SK-N-SH treated with all-trans-retinoic acid at 6 μM for 48 hours (cell line): ENCODE measurements around the gene PACS1.

ENCODE experiments used
- ATAC-seq: fragments of 200-7000 bp; cut with Tn5 transposase; 3 replicates; pipeline ENCODE4 v1.9.1; 2020; ENCODE audit warnings: mild to moderate bottlenecking, moderate library complexity
- ARNTL ChIP-seq: fragments of 450-650 bp; formaldehyde crosslinking; IDR thresholded peaks from 2 replicates; pipeline ENCODE4 v1.5.0; 2020; ENCODE audit warnings: low read depth, mild to moderate bottlenecking, moderate library complexity, borderline replicate concordance
- BACH2 ChIP-seq: fragments of 250-450 bp; sonication (Bioruptor Pico); IDR thresholded peaks from 2 replicates; pipeline ENCODE4 v1.9.0; 2021; ENCODE audit warnings: mild to moderate bottlenecking, borderline replicate concordance
- CSDC2 ChIP-seq: fragments of 250-450 bp; sonication (Bioruptor Pico); IDR thresholded peaks from 2 replicates; pipeline ENCODE4 v1.5.0; 2020; ENCODE audit warnings: mild to moderate bottlenecking, moderate library complexity
- CSRNP3 ChIP-seq: fragments of 250-450 bp; sonication (Bioruptor Pico); IDR thresholded peaks from 2 replicates; pipeline ENCODE4 v1.5.1; 2021; ENCODE audit warnings: mild to moderate bottlenecking, moderate library complexity
- ESRRG ChIP-seq: fragments of 250-450 bp; sonication (Bioruptor Pico); IDR thresholded peaks from 2 replicates; pipeline ENCODE4 v1.6.1; 2021; ENCODE audit warnings: mild to moderate bottlenecking
- GLIS3 ChIP-seq: fragments of 250-450 bp; sonication (Bioruptor Pico); IDR thresholded peaks from 2 replicates; pipeline ENCODE4 v1.5.0; 2020; ENCODE audit warnings: mild to moderate bottlenecking, moderate library complexity
- ISL1 ChIP-seq: fragments of 250-450 bp; sonication (Bioruptor Pico); IDR thresholded peaks from 2 replicates; pipeline ENCODE4 v2.1.2; 2022; ENCODE audit warnings: mild to moderate bottlenecking, moderate library complexity
- OSR1 ChIP-seq: fragments of 250-450 bp; sonication (Bioruptor Pico); IDR thresholded peaks from 2 replicates; pipeline ENCODE4 v1.8.0; 2022; ENCODE audit warnings: moderate library complexity, mild to moderate bottlenecking, inconsistent platforms
- PPARA ChIP-seq: fragments of 250-450 bp; sonication (Bioruptor Pico); IDR thresholded peaks from 2 replicates; pipeline ENCODE4 v1.5.0; 2020; ENCODE audit warnings: mild to moderate bottlenecking, borderline replicate concordance
- RARB ChIP-seq: fragments of 250-450 bp; sonication (Bioruptor Pico); IDR thresholded peaks from 2 replicates; pipeline ENCODE4 v1.8.0; 2021; ENCODE audit warnings: mild to moderate bottlenecking, moderate library complexity
- SNAI2 ChIP-seq: fragments of 250-450 bp; sonication (Bioruptor Pico); IDR thresholded peaks from 2 replicates; pipeline ENCODE4 v1.5.0; 2020; ENCODE audit warnings: mild to moderate bottlenecking, moderate library complexity
- TCF4 ChIP-seq: fragments of 250-450 bp; sonication (Bioruptor Pico); IDR thresholded peaks from 2 replicates; pipeline ENCODE4 v1.8.0; 2021; ENCODE audit warnings: mild to moderate bottlenecking, moderate library complexity, borderline replicate concordance
- TOX ChIP-seq: fragments of 250-450 bp; sonication (Bioruptor Pico); IDR thresholded peaks from 2 replicates; pipeline ENCODE4 v1.8.0; 2021; ENCODE audit warnings: mild to moderate bottlenecking, moderate library complexity, borderline replicate concordance
- TSHZ2 ChIP-seq: fragments of 250-450 bp; sonication (Bioruptor Pico); IDR thresholded peaks from 2 replicates; pipeline ENCODE4 v1.5.0; 2020; ENCODE audit warnings: mild to moderate bottlenecking, moderate library complexity
- ZC3H10 ChIP-seq: fragments of 250-450 bp; sonication (Bioruptor Pico); IDR thresholded peaks from 2 replicates; pipeline ENCODE4 v1.5.1; 2021; ENCODE audit warnings: mild to moderate bottlenecking, moderate library complexity
- ZFP3 ChIP-seq: fragments of 250-450 bp; sonication (Bioruptor Pico); IDR thresholded peaks from 2 replicates; pipeline ENCODE4 v1.5.0; 2020; ENCODE audit warnings: mild to moderate bottlenecking, moderate library complexity
- ZFP30 ChIP-seq: fragments of 450-650 bp; formaldehyde crosslinking; IDR thresholded peaks from 2 replicates; pipeline ENCODE4 v1.5.0; 2022; ENCODE audit warnings: mild to moderate bottlenecking, moderate library complexity
- ZNF565 ChIP-seq: fragments of 450-650 bp; formaldehyde crosslinking; conservative IDR thresholded peaks from 2 replicates; pipeline ENCODE4 v1.5.0; 2020; ENCODE audit warnings: low read depth, mild to moderate bottlenecking, moderate library complexity
- ZNF70 ChIP-seq: fragments of 450-650 bp; formaldehyde crosslinking; IDR thresholded peaks from 2 replicates; pipeline ENCODE4 v1.5.0; 2020; ENCODE audit warnings: mild to moderate bottlenecking, moderate library complexity
- ZNF8 ChIP-seq: fragments of 450-650 bp; formaldehyde crosslinking; IDR thresholded peaks from 2 replicates; pipeline ENCODE4 v1.5.0; 2020; ENCODE audit warnings: mild to moderate bottlenecking, moderate library complexity
- TF ChIP-seq, protein P1 (sequence below): fragments of 250-450 bp; sonication (Bioruptor Pico); IDR thresholded peaks from 2 replicates; pipeline ENCODE4 v1.8.0; 2020; ENCODE audit warnings: mild to moderate bottlenecking, moderate library complexity, borderline replicate concordance
- TF ChIP-seq, protein P2 (sequence below): fragments of 250-450 bp; sonication (Bioruptor Pico); IDR thresholded peaks from 2 replicates; pipeline ENCODE4 v1.5.1; 2020; ENCODE audit warnings: low read depth, mild to moderate bottlenecking, moderate library complexity
- TF ChIP-seq, protein P3 (sequence below): fragments of 250-450 bp; sonication (Bioruptor Pico); IDR thresholded peaks from 2 replicates; pipeline ENCODE4 v1.8.0; 2021; ENCODE audit warnings: low read depth, mild to moderate bottlenecking, moderate library complexity, borderline replicate concordance

Gene PACS1

DNA sequence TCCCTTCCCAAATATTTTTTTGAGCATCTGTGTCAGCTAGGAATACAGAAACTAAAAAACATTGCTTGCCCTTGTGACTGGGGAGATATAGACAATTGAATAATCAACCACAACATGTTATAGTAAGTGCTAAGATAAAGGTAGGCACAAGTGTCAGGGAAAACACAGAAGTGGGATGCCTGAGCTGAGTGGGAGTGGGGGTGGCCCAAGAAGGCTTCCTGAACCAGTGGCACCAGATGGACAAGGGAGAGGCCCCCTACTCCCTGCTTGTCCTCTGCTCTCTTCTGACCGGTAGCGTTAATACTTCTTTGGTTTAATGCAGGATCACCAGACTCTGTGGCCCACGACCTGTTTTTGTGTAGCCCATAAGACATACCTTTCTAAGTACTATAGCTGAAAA, 48.8 kb downstream of the PACS1 start:
- peak; percentile 1; the same call in 1 of the 3 replicates for ATAC-seq
- TF ChIP-seq BACH2 (CRISPR knock-in tag), result no peak

GRCh38 chr11:66119348-66120133, 49.5 kb downstream of the PACS1 start:
- TF ChIP-seq GLIS3 (CRISPR knock-in tag) (peak; percentile 6; the same call in 1 of the 2 replicates), CSRNP3 (peak; percentile 94), ZNF70 (CRISPR knock-in tag) (peak; percentile 30; the same call in 1 of the 2 replicates), ZFP3 (CRISPR knock-in tag) (0 out of 2 replicates have a peak, but pooled peaks have one; percentile 69), PPARA (CRISPR knock-in tag) (no peak), TCF4 (CRISPR knock-in tag) (peak; percentile 97), ESRRG (CRISPR knock-in tag) (no peak), OSR1 (no peak), CSDC2 (peak; percentile 14; the same call in 1 of the 2 replicates), ZFP30 (no peak), SNAI2 (CRISPR knock-in tag) (peak; percentile 88), TOX (CRISPR knock-in tag) (no peak), ZC3H10 (CRISPR knock-in tag) (no peak), ISL1 (peak; percentile 90), RARB (CRISPR knock-in tag) (no peak), TSHZ2 (CRISPR knock-in tag) (peak; percentile 78; the same call in 1 of the 2 replicates), ZNF565 (CRISPR knock-in tag) (no peak), ZNF8 (CRISPR knock-in tag) (0 out of 2 replicates have a peak, but pooled peaks have one; percentile 8), ARNTL (CRISPR knock-in tag) (no peak), BACH2 (CRISPR knock-in tag) (no peak)
- TF ChIP-seq, protein P1, sequence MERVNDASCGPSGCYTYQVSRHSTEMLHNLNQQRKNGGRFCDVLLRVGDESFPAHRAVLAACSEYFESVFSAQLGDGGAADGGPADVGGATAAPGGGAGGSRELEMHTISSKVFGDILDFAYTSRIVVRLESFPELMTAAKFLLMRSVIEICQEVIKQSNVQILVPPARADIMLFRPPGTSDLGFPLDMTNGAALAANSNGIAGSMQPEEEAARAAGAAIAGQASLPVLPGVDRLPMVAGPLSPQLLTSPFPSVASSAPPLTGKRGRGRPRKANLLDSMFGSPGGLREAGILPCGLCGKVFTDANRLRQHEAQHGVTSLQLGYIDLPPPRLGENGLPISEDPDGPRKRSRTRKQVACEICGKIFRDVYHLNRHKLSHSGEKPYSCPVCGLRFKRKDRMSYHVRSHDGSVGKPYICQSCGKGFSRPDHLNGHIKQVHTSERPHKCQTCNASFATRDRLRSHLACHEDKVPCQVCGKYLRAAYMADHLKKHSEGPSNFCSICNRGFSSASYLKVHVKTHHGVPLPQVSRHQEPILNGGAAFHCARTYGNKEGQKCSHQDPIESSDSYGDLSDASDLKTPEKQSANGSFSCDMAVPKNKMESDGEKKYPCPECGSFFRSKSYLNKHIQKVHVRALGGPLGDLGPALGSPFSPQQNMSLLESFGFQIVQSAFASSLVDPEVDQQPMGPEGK (CRISPR knock-in tag), result no peak; the same call in 1 of the 2 replicates
- TF ChIP-seq, protein P2, sequence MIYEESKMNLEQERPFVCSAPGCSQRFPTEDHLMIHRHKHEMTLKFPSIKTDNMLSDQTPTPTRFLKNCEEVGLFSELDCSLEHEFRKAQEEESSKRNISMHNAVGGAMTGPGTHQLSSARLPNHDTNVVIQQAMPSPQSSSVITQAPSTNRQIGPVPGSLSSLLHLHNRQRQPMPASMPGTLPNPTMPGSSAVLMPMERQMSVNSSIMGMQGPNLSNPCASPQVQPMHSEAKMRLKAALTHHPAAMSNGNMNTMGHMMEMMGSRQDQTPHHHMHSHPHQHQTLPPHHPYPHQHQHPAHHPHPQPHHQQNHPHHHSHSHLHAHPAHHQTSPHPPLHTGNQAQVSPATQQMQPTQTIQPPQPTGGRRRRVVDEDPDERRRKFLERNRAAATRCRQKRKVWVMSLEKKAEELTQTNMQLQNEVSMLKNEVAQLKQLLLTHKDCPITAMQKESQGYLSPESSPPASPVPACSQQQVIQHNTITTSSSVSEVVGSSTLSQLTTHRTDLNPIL (CRISPR knock-in tag), result peak; percentile 94
- TF ChIP-seq, protein P3, sequence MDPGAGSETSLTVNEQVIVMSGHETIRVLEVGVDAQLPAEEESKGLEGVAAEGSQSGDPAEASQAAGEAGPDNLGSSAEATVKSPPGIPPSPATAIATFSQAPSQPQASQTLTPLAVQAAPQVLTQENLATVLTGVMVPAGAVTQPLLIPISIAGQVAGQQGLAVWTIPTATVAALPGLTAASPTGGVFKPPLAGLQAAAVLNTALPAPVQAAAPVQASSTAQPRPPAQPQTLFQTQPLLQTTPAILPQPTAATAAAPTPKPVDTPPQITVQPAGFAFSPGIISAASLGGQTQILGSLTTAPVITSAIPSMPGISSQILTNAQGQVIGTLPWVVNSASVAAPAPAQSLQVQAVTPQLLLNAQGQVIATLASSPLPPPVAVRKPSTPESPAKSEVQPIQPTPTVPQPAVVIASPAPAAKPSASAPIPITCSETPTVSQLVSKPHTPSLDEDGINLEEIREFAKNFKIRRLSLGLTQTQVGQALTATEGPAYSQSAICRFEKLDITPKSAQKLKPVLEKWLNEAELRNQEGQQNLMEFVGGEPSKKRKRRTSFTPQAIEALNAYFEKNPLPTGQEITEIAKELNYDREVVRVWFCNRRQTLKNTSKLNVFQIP (CRISPR knock-in tag), result no peak
- ATAC-seq, result peak; percentile 86
